HG02970 (cell line): ENCODE data around the gene CDH4.

Source experiments
- ATAC-seq: cut with Tn5 transposase; IDR thresholded peaks from one replicate; pipeline ENCODE4 v1.9.1; 2021; ENCODE audit warnings: mild to moderate bottlenecking, moderate library complexity, moderate number of reproducible peaks; ENCODE audit not compliant: unreplicated experiment, low FRiP score

CDH4 gene

DNA sequence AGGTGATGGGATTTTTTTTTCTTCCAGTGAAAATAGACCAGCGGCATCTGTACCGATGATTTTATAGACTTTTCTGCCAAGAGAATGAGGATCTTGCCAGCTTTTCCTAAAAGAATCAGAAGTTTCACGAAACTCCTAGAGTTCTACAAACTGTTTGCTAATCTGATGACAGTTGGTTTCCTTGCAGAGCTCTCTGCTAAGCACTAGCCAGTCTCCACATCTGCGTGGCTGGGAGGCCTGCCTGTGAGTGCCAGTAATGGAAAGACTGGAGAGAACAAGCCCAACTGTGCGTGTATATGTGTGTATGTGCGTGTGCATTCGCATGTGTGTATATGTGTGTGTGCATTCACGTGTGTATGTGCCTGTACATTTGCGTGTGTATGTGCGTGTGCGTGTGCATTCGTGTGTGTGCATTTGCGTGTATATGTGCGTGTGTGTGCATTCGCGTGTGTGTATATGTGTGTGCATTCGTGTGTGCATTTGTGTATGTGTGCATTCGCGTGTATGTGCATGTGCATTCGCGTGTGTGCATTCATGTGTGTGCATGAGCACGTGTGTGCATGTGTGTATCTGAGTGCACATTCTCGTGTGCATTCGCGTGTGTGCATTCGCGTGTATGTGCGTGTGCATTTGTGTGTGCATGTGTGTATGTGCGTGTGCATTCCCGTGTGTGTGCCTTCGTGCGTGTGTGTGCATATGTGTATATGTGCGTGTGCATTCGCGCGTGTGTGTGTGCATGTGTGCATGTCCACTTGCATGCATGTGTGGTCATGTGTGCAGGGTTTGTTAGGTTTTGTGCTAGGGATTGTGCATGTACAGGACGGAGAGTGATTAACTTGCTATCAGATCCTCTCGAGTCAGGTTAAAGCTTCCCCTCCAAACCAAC is 434.2 kb downstream of the CDH4 start:
- no peak for ATAC-seq

DNA sequence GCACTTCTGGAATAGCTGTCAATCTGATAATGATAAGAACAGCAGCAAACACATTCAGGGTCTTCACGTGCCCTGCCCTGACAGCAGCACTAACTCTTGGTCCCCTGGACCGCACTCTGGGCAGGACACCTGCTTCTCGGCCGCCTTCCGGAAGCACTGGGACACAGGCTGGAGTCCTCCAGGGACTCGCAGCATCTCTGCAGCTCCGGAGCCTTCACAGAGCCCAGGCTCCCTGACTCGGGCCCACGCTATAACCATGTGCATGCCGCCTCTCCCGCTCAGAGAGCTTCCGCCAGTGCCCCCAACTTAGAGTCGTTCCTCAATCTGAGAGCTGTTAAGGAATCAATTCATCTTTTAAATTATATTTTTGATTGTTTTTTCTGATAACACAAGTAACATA is 436.4 kb downstream of the CDH4 start:
- no peak for ATAC-seq

DNA sequence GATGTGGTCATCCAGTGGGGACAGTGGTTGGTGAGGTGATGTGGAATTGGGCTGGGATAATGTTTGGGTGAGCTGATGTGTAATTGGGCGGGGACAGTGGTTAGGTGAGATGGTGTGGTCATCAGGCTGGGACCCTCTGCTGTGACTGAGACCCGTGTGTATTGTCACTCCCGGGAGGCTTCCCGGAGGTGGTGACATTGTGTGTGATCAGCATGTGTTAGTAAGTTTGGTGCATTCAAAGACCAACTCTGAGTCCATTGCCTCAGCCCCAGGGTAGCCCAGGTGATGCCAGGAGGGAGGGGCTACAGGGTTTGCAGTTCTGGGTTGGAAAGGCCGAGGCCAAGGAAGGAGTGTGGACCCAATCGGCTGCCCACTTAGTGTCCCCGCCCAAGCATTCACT is 438.1 kb downstream of the CDH4 start:
- no peak for ATAC-seq

DNA sequence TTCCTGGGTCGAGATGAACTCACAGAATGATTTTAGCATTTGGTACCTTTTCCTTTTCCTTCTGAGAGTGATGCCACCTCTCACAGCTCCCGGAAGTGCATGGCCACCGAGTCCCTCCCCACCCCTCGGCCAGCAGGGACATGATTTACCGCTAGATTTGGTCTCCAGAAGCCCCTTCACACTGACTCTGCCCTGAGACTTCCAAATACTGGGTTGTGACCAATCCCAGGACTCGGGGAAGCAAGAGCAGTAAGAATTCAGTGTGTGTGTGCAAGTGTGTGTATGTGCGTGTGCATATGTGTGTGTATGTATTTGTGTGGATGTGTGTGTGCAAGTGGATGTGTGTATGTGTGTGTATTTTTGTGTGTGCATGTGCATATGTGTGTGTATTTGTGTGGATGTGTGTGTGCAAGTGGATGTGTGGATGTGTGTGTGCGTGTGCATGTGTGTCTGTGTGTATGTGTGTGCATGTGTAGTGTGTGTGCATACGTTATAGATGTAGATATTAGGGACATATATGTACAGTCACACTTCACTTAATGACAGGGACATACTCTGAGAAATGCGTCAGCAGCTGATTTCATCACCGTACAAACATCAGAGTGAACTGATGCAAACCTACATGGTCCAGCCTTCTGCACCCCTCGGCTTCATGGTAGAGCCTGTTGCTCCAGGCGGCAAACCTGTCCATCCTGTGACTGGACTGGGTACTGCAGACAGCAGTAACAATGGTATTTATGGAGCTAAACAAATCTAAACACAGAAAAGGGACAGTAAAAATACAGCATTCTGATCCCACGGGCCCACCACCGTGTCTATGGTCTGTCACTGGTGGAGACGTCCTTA is 439.2 kb downstream of the CDH4 start:
- ATAC-seq, result no peak

DNA sequence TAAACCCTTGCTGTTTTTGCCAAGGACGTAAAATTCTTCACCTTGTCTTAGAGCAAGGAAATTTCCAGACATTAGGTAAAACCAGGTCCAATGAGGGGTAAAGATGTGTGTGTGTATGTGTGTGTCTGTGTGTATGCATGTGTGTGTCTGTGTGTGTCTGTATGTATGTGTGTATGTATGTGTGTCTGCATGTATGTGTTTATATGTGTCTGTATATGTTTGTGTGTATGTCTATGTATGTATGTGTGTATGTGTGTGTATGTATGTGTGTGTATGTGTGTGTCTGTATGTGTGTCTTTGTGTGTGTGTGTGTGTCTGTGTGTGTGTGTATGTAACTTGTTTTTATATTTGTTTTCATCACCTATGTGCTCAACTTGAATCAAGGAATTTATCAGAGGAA is 439.9 kb downstream of the CDH4 start:
- ATAC-seq, result no peak

DNA sequence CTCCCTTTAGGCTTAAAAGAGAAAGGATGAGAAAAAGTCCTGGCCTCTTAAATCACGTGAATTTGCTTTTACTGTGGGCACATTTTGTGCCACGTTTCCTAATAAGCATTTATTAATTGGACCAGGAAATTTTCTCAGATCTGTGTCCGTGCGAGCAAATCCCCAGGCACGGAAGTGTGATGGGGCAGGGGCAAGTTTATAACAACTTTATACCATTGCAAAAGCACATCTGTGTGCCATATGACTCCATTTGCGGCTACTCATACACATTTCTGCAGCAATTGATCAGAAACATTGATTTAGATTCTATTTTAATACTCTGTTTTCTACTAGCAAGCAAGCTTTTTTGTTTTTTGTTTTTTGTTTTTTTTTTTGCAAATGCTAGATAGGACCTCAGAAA is 440.4 kb downstream of the CDH4 start:
- no peak for ATAC-seq

DNA sequence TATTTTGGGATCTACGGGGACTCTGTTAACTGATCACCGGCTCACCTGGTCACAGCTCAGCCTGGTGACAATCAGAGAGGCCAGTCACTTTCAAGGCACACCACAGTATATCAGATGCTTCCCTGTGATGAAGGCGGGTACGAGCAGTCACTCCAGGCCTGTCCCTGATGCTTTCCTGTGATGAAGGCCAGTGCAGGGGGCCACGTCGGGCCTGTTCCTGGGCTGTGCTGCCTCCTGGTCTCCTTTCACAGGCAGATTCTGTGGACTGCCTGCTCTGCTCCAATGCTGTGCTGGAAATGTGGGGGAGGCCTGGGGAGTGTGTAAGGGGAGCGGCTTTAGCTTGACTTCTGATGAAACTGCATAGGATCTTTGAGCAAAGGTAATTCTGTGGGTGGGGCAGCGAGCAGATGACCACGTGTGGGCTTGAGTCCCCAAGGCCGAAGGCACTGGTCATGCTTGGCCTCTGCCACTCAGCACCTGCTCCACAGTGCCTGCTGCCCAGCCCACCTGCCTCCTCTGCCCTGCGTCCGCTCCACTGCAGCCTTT is 441.1 kb downstream of the CDH4 start:
- ATAC-seq, result no peak

DNA sequence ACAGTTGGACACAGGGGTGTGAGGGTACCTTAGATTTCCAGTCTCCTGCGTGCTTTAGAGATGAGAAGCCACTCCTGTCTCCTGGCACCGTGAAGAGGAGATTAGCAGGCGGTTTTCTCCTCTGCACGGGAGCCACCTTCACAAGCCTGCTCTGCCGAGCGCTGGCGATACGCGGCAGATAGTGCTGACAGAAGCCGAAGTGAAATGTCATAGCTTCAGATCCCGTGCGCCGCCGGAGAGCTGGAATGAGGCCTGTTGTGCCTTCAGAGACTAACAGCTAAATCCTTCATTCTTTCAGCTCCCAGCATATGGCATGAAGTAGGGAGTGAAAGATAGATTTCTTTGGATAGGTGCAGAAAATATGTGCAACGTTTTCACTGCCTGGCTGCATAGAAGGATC is 442.6 kb downstream of the CDH4 start:
- no peak for ATAC-seq

DNA sequence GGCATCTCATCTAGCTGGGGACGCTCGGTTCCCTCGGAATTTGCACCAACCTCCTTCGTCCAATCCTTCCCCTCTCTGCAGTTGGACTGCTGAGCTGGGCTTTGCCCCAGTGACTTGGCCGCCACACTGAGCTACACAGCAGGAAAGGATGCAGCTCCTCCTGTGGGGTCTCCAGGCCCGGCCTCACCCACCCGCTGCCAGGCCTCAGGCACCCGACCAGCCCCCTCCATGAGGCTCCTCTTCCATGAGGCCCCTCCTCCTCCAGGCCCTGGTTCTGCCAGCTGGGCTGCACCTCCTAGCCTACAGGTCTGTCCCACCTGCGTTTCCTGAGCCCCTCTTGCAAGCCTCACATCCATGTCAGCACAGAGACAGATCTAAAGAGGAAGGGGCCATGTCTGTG is 443.7 kb downstream of the CDH4 start:
- no peak for ATAC-seq

DNA sequence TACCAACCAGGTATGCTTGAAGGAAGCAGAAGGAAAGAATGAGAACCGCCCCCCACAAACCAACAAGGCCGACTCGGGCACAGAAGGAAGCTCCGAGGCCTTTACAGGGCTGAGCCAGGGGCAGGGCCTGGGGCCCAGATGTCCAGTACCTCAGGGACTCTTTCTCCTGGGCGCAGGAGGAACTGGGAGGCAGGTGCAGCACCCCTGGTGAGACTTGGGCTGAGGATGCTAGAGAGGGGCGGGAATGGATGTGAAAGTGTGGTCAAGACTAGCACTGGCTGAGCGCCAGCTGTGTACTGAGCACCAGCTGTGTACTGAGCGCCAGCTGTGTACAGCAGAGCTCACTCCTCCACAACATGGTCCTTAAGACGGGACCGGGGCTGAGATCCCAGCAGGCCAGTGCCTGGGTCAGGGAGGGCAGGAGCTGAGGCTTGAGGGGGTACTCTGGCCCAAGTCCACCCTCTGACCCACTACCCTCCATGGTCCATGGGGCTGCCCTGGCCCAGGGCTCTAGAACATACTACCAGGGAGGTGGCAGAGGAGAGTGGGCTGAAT is 444.2 kb downstream of the CDH4 start:
- ATAC-seq, result no peak

DNA sequence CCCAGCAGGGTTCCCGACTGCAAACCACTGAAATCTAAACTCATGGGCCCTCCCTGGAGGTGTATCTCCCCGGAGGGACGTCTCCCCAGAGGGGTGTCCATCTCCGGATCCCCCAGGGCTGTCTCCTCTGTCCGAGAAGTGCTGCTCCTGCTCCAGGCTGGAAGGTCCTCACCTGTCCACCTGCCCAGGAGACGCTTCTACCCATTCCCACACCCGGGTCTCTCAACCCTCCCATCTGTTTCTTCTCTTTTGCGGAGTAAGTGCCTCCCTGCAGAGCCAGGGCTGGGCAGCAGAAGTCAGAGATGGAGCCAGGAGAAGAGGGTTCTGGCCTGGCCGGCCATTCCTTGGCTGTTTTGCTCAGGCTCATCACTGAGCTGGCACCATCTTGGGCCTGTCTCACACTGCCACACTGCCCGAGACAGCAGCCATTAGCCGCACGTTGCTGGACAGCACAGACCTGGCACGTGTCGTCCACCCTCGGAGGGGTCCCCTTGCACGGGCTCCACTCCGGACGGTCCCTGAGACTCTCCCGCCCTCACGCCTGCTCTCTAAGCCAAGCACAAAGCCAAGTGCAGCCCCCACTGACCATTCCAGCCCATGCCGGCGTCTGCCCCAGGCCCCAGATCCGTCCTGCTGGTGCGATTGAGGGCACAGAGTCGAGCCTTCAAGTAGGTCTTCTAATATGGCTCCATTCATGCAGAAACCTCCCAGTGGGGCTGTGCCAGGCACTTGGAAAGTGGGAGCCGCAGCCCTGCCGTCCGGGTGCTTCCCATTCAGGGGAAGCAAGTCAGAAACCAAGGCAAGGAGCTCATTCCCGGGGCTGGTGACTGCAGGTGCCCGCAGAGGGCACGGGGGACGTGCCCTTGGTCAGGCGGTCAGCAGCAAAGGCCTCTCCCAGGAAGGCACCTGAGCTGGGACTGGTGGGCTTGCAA is 445.9 kb downstream of the CDH4 start:
- ATAC-seq, result no peak

DNA sequence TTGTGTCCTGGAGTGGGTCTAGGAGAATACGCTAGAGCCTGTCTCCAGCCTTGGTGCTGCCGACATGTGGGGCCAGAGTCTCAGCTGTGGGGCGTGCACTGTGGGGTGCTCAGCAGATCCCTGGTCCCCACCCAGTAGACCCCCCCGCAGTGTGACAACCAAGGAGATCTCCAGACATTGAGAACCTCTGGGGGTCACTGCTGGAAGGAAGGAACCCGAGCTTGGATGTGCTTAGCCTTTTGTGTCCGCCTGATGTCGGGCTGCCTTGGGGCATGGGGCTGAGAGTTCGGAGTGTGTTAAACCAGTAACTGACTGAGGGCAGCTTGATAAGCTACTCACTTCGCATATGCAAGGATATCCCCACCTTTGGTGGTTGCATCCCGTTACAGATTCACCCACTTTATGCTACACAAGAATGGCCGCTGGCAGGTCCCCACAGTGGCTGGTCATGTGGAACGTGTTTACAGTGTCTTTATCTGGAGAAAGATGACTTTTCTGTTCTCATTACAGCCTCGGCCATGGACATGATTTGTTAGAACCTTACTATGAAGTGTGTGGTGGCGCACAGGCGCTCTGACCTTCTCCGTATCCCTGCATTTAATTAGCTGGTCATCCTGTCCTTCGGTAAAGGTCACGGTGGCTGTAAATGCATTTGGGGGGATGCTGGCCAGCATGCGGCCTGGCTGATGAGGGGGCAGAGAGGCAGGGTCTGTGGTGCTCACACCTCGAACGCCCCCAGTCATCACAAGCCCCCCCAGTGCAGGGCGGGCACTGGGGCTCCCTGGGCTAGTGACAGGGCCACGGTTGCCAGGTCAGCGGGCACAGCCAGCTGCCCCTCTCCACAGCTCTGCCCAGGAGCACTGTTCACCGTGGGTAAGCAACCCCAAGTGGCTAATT is 446.8 kb downstream of the CDH4 start:
- no peak for ATAC-seq

DNA sequence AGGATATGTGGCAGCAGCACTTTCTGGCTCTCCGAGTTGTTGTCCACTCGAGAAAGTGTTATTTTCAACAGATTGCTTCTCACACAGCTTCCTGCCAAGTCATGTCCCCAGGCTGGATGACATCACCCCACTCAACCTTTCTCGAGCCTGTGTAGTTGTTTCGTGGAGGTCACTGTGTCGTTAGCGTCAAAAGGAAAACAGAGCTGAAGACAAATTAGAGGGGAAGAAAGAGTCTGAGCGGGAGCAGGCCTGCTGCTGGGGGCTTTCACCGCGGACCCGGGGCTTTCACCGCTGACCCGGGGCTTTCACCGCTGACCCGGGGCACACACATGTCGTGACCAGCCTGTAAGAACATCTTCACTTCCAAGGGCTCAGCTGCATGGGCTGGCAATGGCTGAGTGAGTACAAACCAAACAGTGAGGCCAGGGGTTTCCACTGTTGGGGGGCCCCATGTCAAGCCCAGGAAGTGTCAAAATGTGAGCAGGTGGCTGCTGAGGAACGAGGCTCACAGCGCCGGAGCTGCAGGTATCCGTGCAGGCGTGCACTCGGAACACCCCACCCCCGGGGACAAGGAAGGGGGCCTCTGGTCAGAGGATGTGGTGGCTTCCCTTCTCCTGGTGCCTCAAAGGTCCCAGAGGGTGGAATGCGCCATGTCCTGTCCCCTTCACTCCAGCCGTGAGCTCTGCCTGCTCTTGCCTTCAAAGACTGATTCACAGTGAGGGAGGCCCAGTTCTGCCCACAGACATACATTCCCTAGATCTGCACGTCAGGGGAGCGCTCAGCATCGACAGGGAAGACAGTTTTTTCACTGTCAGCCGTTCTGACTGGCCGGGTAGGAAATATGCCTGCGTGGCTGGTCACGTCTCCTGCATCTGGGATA is 447.7 kb downstream of the CDH4 start:
- no peak for ATAC-seq

DNA sequence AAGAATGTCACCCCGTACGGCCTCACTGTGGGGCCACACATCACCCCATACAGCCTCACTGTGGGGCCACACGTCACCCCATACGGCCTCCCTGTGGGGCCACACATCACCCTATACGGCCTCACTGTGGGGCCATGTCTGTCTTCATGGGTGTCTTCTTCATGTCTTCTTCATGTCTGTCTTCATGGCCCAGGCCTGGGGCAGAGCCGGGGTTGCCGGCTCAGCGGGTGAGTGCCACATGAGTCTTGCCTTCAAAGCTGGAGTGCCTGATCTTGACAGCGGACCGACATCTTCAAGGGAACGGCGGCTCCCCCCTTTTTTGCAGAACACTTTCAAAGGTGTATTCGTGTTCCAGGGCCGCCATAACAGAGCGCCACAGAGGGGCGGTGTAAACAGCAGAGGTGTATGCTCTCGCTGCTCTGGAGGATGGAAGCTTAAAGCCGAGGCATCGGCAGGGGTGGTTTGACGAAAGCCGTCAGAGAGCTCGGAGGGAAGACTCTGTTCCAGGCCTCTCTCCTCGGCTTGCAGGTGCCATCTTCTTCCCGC is 448.6 kb downstream of the CDH4 start:
- ATAC-seq, result no peak

DNA sequence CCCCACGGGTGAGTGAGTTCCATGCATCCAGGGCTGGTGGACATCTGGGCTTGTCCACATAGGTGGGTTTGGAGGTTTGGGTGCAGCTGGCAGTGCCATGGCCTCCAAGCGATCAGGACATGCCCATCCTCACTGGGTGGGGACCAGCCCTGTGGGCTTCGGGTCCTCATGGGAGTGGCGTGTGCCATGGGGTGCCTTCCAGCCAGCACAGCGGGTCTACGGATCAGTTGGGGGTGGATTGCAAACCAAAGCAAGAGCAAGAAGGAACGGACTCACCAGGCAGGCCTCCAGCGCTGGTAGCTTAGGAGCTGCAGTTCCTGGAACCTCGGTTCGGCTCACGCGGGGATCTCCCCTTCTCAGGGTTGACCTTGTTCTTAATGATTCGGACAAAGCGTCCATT is 449.3 kb downstream of the CDH4 start:
- ATAC-seq, result no peak

DNA sequence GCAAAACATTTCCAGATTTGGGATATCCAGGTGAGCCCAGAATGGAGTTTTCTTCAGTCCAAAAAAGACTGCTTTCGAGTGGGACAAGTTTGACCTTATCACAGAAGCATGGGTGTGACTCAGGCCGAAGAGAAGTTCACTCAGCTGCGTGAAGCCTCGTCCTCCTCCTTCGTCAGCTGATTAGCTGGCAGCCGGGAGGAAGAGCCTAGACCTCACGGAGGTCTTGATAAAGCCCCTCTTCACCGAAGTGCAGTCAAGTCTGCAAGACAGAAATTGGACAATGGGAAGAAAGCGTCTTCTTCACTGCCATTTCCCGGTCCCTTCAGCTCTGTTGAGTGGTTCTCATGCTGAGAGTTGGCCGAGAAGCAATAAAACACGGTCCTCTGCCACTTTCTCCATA is 449.7 kb downstream of the CDH4 start:
- ATAC-seq, result no peak

DNA sequence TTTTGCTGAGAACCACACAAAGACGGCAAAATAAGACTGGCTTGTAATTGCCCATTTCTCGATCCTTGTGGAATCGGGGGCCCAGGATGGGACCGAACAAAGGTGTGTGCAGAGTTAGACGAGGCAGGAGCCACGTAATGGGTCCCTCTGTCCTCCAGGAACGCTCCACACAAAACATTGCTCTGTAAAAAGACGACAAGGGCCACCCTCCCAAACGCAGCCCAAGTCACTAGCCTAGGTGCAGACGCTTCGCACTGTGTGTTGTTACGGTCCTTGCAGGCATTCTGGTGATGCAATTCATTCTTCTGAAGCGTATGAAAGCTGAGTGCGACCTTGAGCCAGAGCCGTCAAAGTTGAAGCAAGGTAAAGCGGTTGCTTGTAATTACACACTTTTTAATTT is 450.2 kb downstream of the CDH4 start:
- ATAC-seq, result no peak

DNA sequence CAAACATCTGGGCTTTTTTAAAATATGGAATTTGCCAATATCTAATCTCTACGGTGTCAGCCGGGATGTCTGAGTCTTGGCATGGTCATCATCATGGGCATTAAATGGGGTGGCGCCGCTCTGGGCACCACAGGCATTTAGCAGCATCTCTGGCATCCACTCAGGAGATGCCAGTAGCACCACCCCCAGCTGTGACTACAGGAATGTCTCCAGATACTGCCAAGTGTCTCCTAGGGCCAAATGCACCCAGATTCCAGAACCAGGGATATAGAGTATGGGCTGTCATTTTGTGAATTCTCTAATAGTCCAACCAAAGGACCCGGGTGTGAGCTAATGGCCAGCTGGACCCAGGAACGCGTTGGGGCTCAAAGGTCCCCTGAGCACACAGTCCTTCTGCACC is 452.6 kb downstream of the CDH4 start:
- ATAC-seq, result no peak
